ENCODE results near the gene GPR15.

Gene GPR15

GRCh38 chr3:98531622-98532274 lies at the start of gene GPR15:
Gene GPR15, plus strand, starts transcription at chr3:98531978. Its CDS starts 56 bp downstream, at chr3:98532034.
- no peaks in the 10 kb centered on the region for H3K27me3 ChIP-seq (ENCODE audit: control insufficient read depth, insufficient read depth, low read length)
- no peaks in the 10 kb centered on the region for H3K9me3 ChIP-seq (ENCODE audit: control insufficient read depth, low read depth, low read length)
- H3K4me3 ChIP-seq (ENCODE audit: low read length), result no peak within 1 kb of the TSS
- H3K4me1 ChIP-seq (ENCODE audit: control insufficient read depth, low read depth, low read length), result no peaks in the 10 kb centered on the region
- no peaks in the 10 kb centered on the region for H3K36me3 ChIP-seq (ENCODE audit: control insufficient read depth, low read depth, low read length)
- H3K9ac ChIP-seq (ENCODE audit: low read length), result no peak within 1 kb of the TSS
- no peak within 1 kb of the TSS for H3K27ac ChIP-seq (ENCODE audit: low read length)

- H3K27me3 ChIP-seq (ENCODE audit: control insufficient read depth, insufficient read depth, low read length), result no peaks in the 10 kb centered on the region
- H3K9ac ChIP-seq (ENCODE audit: low read length), result no peak overlapping the region
- no peak overlapping the region for H3K4me3 ChIP-seq (ENCODE audit: low read length)
- H3K27ac ChIP-seq (ENCODE audit: low read length), result no peak overlapping the region
- no peaks in the 10 kb centered on the region for H3K36me3 ChIP-seq (ENCODE audit: control insufficient read depth, low read depth, low read length)
- H3K4me1 ChIP-seq (ENCODE audit: control insufficient read depth, low read depth, low read length), result no peaks in the 10 kb centered on the region
- no peaks in the 10 kb centered on the region for H3K9me3 ChIP-seq (ENCODE audit: control insufficient read depth, low read depth, low read length)
Measured at GRCh38 chr3:98482717-98483482, 48.9 kb upstream of the GPR15 start.

GRCh38 chr3:98483626-98484025 lies 48.2 kb upstream of the GPR15 start:
- Histone ChIP-seq H3K9ac (ENCODE audit: low read length) (no peak overlapping the region), H3K36me3 (ENCODE audit: control insufficient read depth, low read depth, low read length) (no peaks in the 10 kb centered on the region), H3K27me3 (ENCODE audit: control insufficient read depth, insufficient read depth, low read length) (no peaks in the 10 kb centered on the region), H3K4me3 (ENCODE audit: low read length) (no peak overlapping the region), H3K9me3 (ENCODE audit: control insufficient read depth, low read depth, low read length) (peaks cover 3% of the 10 kb centered on the region), H3K4me1 (ENCODE audit: control insufficient read depth, low read depth, low read length) (no peaks in the 10 kb centered on the region), H3K27ac (ENCODE audit: low read length) (no peak overlapping the region)

GRCh38 chr3:98497381-98497780 lies 34.4 kb upstream of the GPR15 start, which contains the start of gene OR5K2:
Gene OR5K2, plus strand, starts transcription at chr3:98497681. Its CDS starts 0 bp downstream, at chr3:98497681.
- Histone ChIP-seq H3K9me3 (ENCODE audit: control insufficient read depth, low read depth, low read length) (no peaks in the 10 kb centered on the region), H3K4me1 (ENCODE audit: control insufficient read depth, low read depth, low read length) (no peaks in the 10 kb centered on the region), H3K27me3 (ENCODE audit: control insufficient read depth, insufficient read depth, low read length) (no peaks in the 10 kb centered on the region), H3K4me3 (ENCODE audit: low read length) (no peak within 1 kb of the TSS), H3K36me3 (ENCODE audit: control insufficient read depth, low read depth, low read length) (no peaks in the 10 kb centered on the region), H3K9ac (ENCODE audit: low read length) (no peak within 1 kb of the TSS), H3K27ac (ENCODE audit: low read length) (no peak within 1 kb of the TSS)

- no peak overlapping the region for H3K4me3 ChIP-seq (ENCODE audit: low read length)
- H3K27ac ChIP-seq (ENCODE audit: low read length), result no peak overlapping the region
- no peak overlapping the region for H3K9ac ChIP-seq (ENCODE audit: low read length)
- H3K9me3 ChIP-seq (ENCODE audit: control insufficient read depth, low read depth, low read length), result no peaks in the 10 kb centered on the region
- H3K36me3 ChIP-seq (ENCODE audit: control insufficient read depth, low read depth, low read length), result no peaks in the 10 kb centered on the region
- H3K27me3 ChIP-seq (ENCODE audit: control insufficient read depth, insufficient read depth, low read length), result no peaks in the 10 kb centered on the region
- H3K4me1 ChIP-seq (ENCODE audit: control insufficient read depth, low read depth, low read length), result no peaks in the 10 kb centered on the region
Measured at GRCh38 chr3:98500019-98500418, 31.8 kb upstream of the GPR15 start.

- no peaks in the 10 kb centered on the region for H3K27me3 ChIP-seq (ENCODE audit: control insufficient read depth, insufficient read depth, low read length)
- no peak overlapping the region for H3K9ac ChIP-seq (ENCODE audit: low read length)
- H3K36me3 ChIP-seq (ENCODE audit: control insufficient read depth, low read depth, low read length), result no peaks in the 10 kb centered on the region
- H3K27ac ChIP-seq (ENCODE audit: low read length), result no peak overlapping the region
- H3K9me3 ChIP-seq (ENCODE audit: control insufficient read depth, low read depth, low read length), result no peaks in the 10 kb centered on the region
- no peaks in the 10 kb centered on the region for H3K4me1 ChIP-seq (ENCODE audit: control insufficient read depth, low read depth, low read length)
- no peak overlapping the region for H3K4me3 ChIP-seq (ENCODE audit: low read length)
Measured at GRCh38 chr3:98501270-98501669, 30.5 kb upstream of the GPR15 start.

- H3K9me3 ChIP-seq (ENCODE audit: control insufficient read depth, low read depth, low read length), result no peaks in the 10 kb centered on the region
- H3K4me3 ChIP-seq (ENCODE audit: low read length), result no peak overlapping the region
- H3K27me3 ChIP-seq (ENCODE audit: control insufficient read depth, insufficient read depth, low read length), result no peaks in the 10 kb centered on the region
- H3K27ac ChIP-seq (ENCODE audit: low read length), result no peak overlapping the region
- H3K36me3 ChIP-seq (ENCODE audit: control insufficient read depth, low read depth, low read length), result no peaks in the 10 kb centered on the region
- H3K9ac ChIP-seq (ENCODE audit: low read length), result no peak overlapping the region
- no peaks in the 10 kb centered on the region for H3K4me1 ChIP-seq (ENCODE audit: control insufficient read depth, low read depth, low read length)
Measured at GRCh38 chr3:98501863-98502576, 29.8 kb upstream of the GPR15 start.

GRCh38 chr3:98504539-98504938 lies 27.2 kb upstream of the GPR15 start:
- Histone ChIP-seq H3K36me3 (ENCODE audit: control insufficient read depth, low read depth, low read length) (no peaks in the 10 kb centered on the region), H3K4me3 (ENCODE audit: low read length) (no peak overlapping the region), H3K4me1 (ENCODE audit: control insufficient read depth, low read depth, low read length) (no peaks in the 10 kb centered on the region), H3K9me3 (ENCODE audit: control insufficient read depth, low read depth, low read length) (no peaks in the 10 kb centered on the region), H3K27ac (ENCODE audit: low read length) (no peak overlapping the region), H3K27me3 (ENCODE audit: control insufficient read depth, insufficient read depth, low read length) (no peaks in the 10 kb centered on the region), H3K9ac (ENCODE audit: low read length) (no peak overlapping the region)

GRCh38 chr3:98508582-98508981 lies 23.2 kb upstream of the GPR15 start:
- no peak overlapping the region for H3K4me3 ChIP-seq (ENCODE audit: low read length)
- H3K9me3 ChIP-seq (ENCODE audit: control insufficient read depth, low read depth, low read length), result no peaks in the 10 kb centered on the region
- no peak overlapping the region for H3K27ac ChIP-seq (ENCODE audit: low read length)
- no peaks in the 10 kb centered on the region for H3K27me3 ChIP-seq (ENCODE audit: control insufficient read depth, insufficient read depth, low read length)
- no peak overlapping the region for H3K9ac ChIP-seq (ENCODE audit: low read length)
- no peaks in the 10 kb centered on the region for H3K4me1 ChIP-seq (ENCODE audit: control insufficient read depth, low read depth, low read length)
- H3K36me3 ChIP-seq (ENCODE audit: control insufficient read depth, low read depth, low read length), result no peaks in the 10 kb centered on the region

GRCh38 chr3:98512576-98512975 lies 19.2 kb upstream of the GPR15 start:
- Histone ChIP-seq H3K27me3 (ENCODE audit: control insufficient read depth, insufficient read depth, low read length) (no peaks in the 10 kb centered on the region), H3K36me3 (ENCODE audit: control insufficient read depth, low read depth, low read length) (peaks cover 21% of the 10 kb centered on the region), H3K27ac (ENCODE audit: low read length) (no peak overlapping the region), H3K4me1 (ENCODE audit: control insufficient read depth, low read depth, low read length) (no peaks in the 10 kb centered on the region), H3K4me3 (ENCODE audit: low read length) (no peak overlapping the region), H3K9ac (ENCODE audit: low read length) (no peak overlapping the region), H3K9me3 (ENCODE audit: control insufficient read depth, low read depth, low read length) (no peaks in the 10 kb centered on the region)

GRCh38 chr3:98513091-98513511 lies 18.7 kb upstream of the GPR15 start:
- no peak overlapping the region for H3K9ac ChIP-seq (ENCODE audit: low read length)
- H3K36me3 ChIP-seq (ENCODE audit: control insufficient read depth, low read depth, low read length), result peaks cover 23% of the 10 kb centered on the region
- H3K4me1 ChIP-seq (ENCODE audit: control insufficient read depth, low read depth, low read length), result no peaks in the 10 kb centered on the region
- no peaks in the 10 kb centered on the region for H3K27me3 ChIP-seq (ENCODE audit: control insufficient read depth, insufficient read depth, low read length)
- no peak overlapping the region for H3K4me3 ChIP-seq (ENCODE audit: low read length)
- no peaks in the 10 kb centered on the region for H3K9me3 ChIP-seq (ENCODE audit: control insufficient read depth, low read depth, low read length)
- no peak overlapping the region for H3K27ac ChIP-seq (ENCODE audit: low read length)
